ENCODE measurements around the gene PSMB11. TPM values are rescaled to one million over a fixed set of nuclear protein-coding genes. Genes with fewer than 3 reads are reported as not detected.

Gene PSMB11
- total RNA-seq, 1 experiment from 2014 or later, result not detected

DNA sequence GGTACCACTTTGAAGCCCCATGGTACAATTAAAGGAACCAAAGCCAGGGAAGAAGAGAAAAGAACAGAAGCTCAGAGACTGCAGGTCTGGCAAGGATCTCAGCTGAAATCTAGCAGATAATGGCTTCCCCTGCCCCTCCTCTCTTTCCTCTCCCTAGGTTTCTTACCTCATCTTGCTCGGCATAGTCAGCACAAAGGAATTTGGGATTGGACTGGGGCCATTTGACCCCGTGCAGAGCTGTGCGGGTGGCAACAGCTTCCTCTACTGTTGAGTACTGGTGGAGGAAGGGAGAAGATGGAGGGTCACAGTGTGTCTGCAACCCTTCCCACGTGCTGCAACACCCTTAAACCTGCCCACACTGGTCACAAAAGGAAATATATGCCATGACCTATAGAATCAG, 20.0 kb downstream of the PSMB11 start:
- H3K4me1 ChIP-seq (ENCODE audit: insufficient read depth, low read length), result no peaks in the 10 kb centered on the region
- peaks cover 6% of the 10 kb centered on the region for H3K23me2 ChIP-seq (ENCODE audit: insufficient read length, low read depth, low read length, poor library complexity, severe bottlenecking)
- no CpG with 5 or more reads among the region's 4 CpGs for WGBS (ENCODE audit: extremely low coverage, insufficient read length, low lambda C conversion rate)
- H4K5ac ChIP-seq (ENCODE audit: insufficient read length, low read depth, low read length), result no peak overlapping the region
- no peak overlapping the region for H2BK120ac ChIP-seq (ENCODE audit: low read depth, low read length, poor library complexity, severe bottlenecking)
- H2BK5ac ChIP-seq (ENCODE audit: insufficient read length, low read length), result no peak overlapping the region
- no peak overlapping the region for H2BK20ac ChIP-seq (ENCODE audit: low read depth, low read length, poor library complexity, severe bottlenecking)
- no peak overlapping the region for H4K8ac ChIP-seq (replicated peaks; ENCODE audit: insufficient read length, low read depth, low read length)
- Mint-ChIP-seq H3K27me3 (ENCODE audit: low read depth) (peaks cover 1% of the 10 kb centered on the region), H3K27ac (peak overlapping the region in 2 of 3 experiments; percentile 9 to 75; a peak in 3 of 7 replicates), H3K36me3 (ENCODE audit: insufficient read depth in 1 of 3, low read depth in 3 of 3) (peaks cover 53 to 88% (median 75%) of the 10 kb centered on the region in 3 experiments), H3K4me3 (no peak overlapping the region), H3K4me1 (peaks cover 4 to 12% of the 10 kb centered on the region in 2 experiments), H3K9me3 (no peaks in the 10 kb centered on the region)
- no peak overlapping the region for H2AK5ac ChIP-seq (ENCODE audit: insufficient read length, low read length)
- no peak overlapping the region for H3T11ph ChIP-seq (ENCODE audit: low read length)
- no peak for DNase-seq
- H3K9me3 ChIP-seq (ENCODE audit: control insufficient read depth, low read depth, low read length), result no peaks in the 10 kb centered on the region
- H3K27me3 ChIP-seq (ENCODE audit: insufficient read depth, low read length), result no peaks in the 10 kb centered on the region
- no peak overlapping the region for H3K23ac ChIP-seq (ENCODE audit: insufficient read length, low read depth, low read length)
- H3K18ac ChIP-seq (ENCODE audit: insufficient read length, low read depth, low read length), result no peak overlapping the region
- H2BK15ac ChIP-seq (ENCODE audit: low read depth, low read length), result no peak overlapping the region
- no peak overlapping the region for H4K91ac ChIP-seq (ENCODE audit: insufficient read length, low read depth, low read length)
- H3K9ac ChIP-seq (ENCODE audit: extremely low read depth, insufficient read length, low read length), result no peak overlapping the region
- no peak overlapping the region for H2AFZ ChIP-seq (ENCODE audit: low read length)
- no peaks in the 10 kb centered on the region for H3K79me2 ChIP-seq (ENCODE audit: insufficient read depth, low read length)
- TF ChIP-seq, protein P1, sequence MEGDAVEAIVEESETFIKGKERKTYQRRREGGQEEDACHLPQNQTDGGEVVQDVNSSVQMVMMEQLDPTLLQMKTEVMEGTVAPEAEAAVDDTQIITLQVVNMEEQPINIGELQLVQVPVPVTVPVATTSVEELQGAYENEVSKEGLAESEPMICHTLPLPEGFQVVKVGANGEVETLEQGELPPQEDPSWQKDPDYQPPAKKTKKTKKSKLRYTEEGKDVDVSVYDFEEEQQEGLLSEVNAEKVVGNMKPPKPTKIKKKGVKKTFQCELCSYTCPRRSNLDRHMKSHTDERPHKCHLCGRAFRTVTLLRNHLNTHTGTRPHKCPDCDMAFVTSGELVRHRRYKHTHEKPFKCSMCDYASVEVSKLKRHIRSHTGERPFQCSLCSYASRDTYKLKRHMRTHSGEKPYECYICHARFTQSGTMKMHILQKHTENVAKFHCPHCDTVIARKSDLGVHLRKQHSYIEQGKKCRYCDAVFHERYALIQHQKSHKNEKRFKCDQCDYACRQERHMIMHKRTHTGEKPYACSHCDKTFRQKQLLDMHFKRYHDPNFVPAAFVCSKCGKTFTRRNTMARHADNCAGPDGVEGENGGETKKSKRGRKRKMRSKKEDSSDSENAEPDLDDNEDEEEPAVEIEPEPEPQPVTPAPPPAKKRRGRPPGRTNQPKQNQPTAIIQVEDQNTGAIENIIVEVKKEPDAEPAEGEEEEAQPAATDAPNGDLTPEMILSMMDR (conservative IDR thresholded peaks at IDR 0.05), result no peak
- H3K79me1 ChIP-seq (ENCODE audit: insufficient read depth, low read depth, low read length, poor library complexity, severe bottlenecking), result peaks cover 8% of the 10 kb centered on the region
- no peak overlapping the region for H3K27ac ChIP-seq (ENCODE audit: insufficient read length, low read depth, low read length)
- H3K56ac ChIP-seq (ENCODE audit: insufficient read length, low read depth, low read length), result no peak overlapping the region
- H2BK12ac ChIP-seq (ENCODE audit: insufficient read length, low read depth, low read length), result no peak overlapping the region
- H3K14ac ChIP-seq (ENCODE audit: insufficient read depth, low read length), result no peak overlapping the region
- no peaks in the 10 kb centered on the region for H4K20me1 ChIP-seq (ENCODE audit: control insufficient read depth, insufficient read depth, insufficient read length)
- no peak overlapping the region for H3K4me2 ChIP-seq (ENCODE audit: insufficient read depth, insufficient read length, low read length)
- no peak overlapping the region for H3K4ac ChIP-seq (ENCODE audit: low read depth, low read length)
